ENCODE data around the gene LARGE1.

DNA sequence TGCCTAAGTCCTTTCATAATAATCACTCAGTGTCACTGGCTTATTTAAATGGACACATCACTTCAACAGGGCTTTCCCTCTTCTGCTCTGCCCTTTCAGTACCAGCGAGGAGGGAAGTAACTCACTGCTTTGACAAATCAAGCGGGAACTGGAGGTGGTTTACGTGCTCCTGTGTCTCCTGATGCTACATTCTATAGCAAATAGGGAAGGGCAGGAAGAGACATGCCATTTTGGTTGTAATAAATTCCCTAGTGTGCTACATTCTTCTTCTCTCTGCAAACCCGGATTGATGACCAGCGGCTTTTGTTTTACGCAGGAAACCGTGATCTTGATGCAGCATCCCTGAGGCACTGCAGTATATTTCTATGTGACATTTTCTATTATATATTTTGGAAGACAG lies 491.0 kb downstream of the LARGE1 start:
- TF ChIP-seq EGR1 (IDR thresholded peaks at IDR 0.05) = no peak
- TF ChIP-seq, protein P1, sequence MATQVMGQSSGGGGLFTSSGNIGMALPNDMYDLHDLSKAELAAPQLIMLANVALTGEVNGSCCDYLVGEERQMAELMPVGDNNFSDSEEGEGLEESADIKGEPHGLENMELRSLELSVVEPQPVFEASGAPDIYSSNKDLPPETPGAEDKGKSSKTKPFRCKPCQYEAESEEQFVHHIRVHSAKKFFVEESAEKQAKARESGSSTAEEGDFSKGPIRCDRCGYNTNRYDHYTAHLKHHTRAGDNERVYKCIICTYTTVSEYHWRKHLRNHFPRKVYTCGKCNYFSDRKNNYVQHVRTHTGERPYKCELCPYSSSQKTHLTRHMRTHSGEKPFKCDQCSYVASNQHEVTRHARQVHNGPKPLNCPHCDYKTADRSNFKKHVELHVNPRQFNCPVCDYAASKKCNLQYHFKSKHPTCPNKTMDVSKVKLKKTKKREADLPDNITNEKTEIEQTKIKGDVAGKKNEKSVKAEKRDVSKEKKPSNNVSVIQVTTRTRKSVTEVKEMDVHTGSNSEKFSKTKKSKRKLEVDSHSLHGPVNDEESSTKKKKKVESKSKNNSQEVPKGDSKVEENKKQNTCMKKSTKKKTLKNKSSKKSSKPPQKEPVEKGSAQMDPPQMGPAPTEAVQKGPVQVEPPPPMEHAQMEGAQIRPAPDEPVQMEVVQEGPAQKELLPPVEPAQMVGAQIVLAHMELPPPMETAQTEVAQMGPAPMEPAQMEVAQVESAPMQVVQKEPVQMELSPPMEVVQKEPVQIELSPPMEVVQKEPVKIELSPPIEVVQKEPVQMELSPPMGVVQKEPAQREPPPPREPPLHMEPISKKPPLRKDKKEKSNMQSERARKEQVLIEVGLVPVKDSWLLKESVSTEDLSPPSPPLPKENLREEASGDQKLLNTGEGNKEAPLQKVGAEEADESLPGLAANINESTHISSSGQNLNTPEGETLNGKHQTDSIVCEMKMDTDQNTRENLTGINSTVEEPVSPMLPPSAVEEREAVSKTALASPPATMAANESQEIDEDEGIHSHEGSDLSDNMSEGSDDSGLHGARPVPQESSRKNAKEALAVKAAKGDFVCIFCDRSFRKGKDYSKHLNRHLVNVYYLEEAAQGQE (IDR thresholded peaks at IDR 0.05; ENCODE audit: low read depth) = no peak
- no peak for TF ChIP-seq EP300 (IDR thresholded peaks at IDR 0.05; ENCODE audit: borderline replicate concordance)
- no peak for TF ChIP-seq RAD21 (IDR thresholded peaks at IDR 0.05; ENCODE audit: low read depth)
- TF ChIP-seq, protein P2, sequence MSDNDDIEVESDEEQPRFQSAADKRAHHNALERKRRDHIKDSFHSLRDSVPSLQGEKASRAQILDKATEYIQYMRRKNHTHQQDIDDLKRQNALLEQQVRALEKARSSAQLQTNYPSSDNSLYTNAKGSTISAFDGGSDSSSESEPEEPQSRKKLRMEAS (IDR thresholded peaks at IDR 0.05) = no peak
